ENCODE results near the gene IL25. TPM values are rescaled to one million over a fixed set of nuclear protein-coding genes. Genes with fewer than 3 reads are reported as not detected.

IL25 gene
- total and polyA plus RNA-seq, 2 of the 13 experiments (the other 11 are each of a cell fraction or from before 2014, with no cell fraction given) = not detected

DNA sequence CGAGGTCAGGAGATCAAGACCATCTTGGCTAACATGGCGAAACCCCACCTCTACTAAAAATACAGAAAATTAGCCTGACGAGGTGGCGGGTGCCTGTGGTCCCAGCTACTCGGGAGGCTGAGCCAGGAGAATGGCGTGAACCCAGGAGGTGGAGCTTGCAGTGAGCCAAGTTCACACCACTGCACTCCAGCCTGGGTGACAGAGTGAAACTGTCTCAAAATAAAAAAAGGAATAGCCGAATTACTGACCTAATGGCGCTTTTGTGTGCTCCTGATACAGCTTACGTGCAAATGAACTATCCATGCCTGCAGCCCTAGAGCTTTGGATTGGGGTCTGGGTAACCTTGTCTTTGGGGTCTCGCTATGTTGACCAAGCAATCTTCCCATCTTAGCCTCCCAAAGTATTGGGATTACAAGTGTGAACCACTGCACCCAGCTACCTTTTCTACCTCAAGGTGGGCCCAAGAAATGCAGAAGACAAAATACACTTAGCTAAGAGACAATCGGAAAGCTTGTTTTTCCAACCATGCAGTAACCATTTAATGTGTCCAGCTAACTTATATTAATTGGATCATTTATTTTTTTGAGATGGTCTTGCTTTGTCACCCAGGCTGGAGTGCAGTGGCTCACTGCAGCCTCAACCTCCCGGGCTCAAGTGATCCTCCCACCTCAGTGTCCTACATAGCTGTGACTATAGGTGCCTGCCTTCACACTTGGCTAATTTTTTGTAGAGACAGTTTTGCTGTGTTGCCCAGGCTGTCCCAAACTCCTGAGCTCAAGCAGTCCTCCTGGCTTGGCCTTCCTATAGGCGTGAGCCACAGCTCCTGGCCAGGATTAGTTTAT, 45.9 kb upstream of the IL25 start (continued):
- TF ChIP-seq MTF1 (CRISPR knock-in tag; IDR thresholded peaks at IDR 0.05) (no peak), KAT7 (CRISPR knock-in tag; IDR thresholded peaks at IDR 0.05; ENCODE audit: borderline replicate concordance) (no peak), ZNF446 (CRISPR knock-in tag; IDR thresholded peaks at IDR 0.05) (no peak), HOXD1 (CRISPR knock-in tag; IDR thresholded peaks at IDR 0.05) (no peak), ZNF121 (CRISPR knock-in tag; IDR thresholded peaks at IDR 0.05) (no peak), RCOR2 (CRISPR knock-in tag; IDR thresholded peaks at IDR 0.05) (no peak), DMAP1 (CRISPR knock-in tag; IDR thresholded peaks at IDR 0.05) (no peak), ZNF766 (CRISPR knock-in tag; IDR thresholded peaks at IDR 0.05; ENCODE audit: borderline replicate concordance) (no peak), ISX (CRISPR knock-in tag; conservative IDR thresholded peaks at IDR 0.05) (no peak), YY1 (IDR thresholded peaks at IDR 0.05; ENCODE audit: insufficient read depth, insufficient replicate concordance, low read depth, low read length) (no peak), ZMYM4 (CRISPR knock-in tag; IDR thresholded peaks at IDR 0.05) (no peak), RORA (CRISPR knock-in tag; IDR thresholded peaks at IDR 0.05) (no peak), NFKBIZ (CRISPR knock-in tag; IDR thresholded peaks at IDR 0.05) (no peak), GATAD2A (CRISPR knock-in tag; IDR thresholded peaks at IDR 0.05) (no peak), ZNF230 (CRISPR knock-in tag; IDR thresholded peaks at IDR 0.05) (no peak; the same call in 1 of the 2 replicates), ZFP90 (CRISPR knock-in tag; IDR thresholded peaks at IDR 0.05; ENCODE audit: borderline replicate concordance) (no peak), ZNF672 (CRISPR knock-in tag; IDR thresholded peaks at IDR 0.05) (no peak), XBP1 (CRISPR knock-in tag; IDR thresholded peaks at IDR 0.05) (no peak)
- TF ChIP-seq, protein P1, sequence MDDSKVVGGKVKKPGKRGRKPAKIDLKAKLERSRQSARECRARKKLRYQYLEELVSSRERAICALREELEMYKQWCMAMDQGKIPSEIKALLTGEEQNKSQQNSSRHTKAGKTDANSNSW (CRISPR knock-in tag; IDR thresholded peaks at IDR 0.05; ENCODE audit: borderline replicate concordance) = no peak
- TF ChIP-seq, protein P2, sequence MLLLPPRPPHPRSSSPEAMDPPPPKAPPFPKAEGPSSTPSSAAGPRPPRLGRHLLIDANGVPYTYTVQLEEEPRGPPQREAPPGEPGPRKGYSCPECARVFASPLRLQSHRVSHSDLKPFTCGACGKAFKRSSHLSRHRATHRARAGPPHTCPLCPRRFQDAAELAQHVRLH (CRISPR knock-in tag; IDR thresholded peaks at IDR 0.05; ENCODE audit: borderline replicate concordance, low read depth) = no peak
- TF ChIP-seq, protein P3, sequence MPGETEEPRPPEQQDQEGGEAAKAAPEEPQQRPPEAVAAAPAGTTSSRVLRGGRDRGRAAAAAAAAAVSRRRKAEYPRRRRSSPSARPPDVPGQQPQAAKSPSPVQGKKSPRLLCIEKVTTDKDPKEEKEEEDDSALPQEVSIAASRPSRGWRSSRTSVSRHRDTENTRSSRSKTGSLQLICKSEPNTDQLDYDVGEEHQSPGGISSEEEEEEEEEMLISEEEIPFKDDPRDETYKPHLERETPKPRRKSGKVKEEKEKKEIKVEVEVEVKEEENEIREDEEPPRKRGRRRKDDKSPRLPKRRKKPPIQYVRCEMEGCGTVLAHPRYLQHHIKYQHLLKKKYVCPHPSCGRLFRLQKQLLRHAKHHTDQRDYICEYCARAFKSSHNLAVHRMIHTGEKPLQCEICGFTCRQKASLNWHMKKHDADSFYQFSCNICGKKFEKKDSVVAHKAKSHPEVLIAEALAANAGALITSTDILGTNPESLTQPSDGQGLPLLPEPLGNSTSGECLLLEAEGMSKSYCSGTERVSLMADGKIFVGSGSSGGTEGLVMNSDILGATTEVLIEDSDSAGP (CRISPR knock-in tag; IDR thresholded peaks at IDR 0.05; ENCODE audit: borderline replicate concordance) = peak; percentile 34; the same call in 1 of the 2 replicates
- TF ChIP-seq, protein P4, sequence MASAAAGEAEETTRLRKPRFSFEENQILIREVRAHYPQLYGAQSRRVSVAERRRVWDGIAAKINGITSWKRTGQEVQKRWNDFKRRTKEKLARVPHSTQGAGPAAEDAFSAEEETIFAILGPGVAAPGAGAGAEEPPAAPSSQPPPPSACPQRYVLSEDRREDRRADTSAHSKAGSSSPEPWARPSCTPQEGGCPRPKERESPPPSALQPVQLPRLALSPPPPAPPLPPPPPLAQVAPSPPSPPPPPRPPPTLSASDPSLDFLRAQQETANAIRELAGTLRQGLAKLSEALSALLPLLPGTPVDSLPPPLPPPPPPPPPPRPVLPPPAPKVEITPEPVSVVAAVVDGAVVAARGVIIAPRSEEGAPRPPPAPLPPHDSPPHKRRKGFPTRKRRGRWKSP (CRISPR knock-in tag; IDR thresholded peaks at IDR 0.05) = no peak
- TF ChIP-seq, protein P5, sequence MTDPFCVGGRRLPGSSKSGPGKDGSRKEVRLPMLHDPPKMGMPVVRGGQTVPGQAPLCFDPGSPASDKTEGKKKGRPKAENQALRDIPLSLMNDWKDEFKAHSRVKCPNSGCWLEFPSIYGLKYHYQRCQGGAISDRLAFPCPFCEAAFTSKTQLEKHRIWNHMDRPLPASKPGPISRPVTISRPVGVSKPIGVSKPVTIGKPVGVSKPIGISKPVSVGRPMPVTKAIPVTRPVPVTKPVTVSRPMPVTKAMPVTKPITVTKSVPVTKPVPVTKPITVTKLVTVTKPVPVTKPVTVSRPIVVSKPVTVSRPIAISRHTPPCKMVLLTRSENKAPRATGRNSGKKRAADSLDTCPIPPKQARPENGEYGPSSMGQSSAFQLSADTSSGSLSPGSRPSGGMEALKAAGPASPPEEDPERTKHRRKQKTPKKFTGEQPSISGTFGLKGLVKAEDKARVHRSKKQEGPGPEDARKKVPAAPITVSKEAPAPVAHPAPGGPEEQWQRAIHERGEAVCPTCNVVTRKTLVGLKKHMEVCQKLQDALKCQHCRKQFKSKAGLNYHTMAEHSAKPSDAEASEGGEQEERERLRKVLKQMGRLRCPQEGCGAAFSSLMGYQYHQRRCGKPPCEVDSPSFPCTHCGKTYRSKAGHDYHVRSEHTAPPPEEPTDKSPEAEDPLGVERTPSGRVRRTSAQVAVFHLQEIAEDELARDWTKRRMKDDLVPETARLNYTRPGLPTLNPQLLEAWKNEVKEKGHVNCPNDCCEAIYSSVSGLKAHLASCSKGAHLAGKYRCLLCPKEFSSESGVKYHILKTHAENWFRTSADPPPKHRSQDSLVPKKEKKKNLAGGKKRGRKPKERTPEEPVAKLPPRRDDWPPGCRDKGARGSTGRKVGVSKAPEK (CRISPR knock-in tag; IDR thresholded peaks at IDR 0.05; ENCODE audit: borderline replicate concordance) = peak; percentile 92
- TF ChIP-seq, protein P6, sequence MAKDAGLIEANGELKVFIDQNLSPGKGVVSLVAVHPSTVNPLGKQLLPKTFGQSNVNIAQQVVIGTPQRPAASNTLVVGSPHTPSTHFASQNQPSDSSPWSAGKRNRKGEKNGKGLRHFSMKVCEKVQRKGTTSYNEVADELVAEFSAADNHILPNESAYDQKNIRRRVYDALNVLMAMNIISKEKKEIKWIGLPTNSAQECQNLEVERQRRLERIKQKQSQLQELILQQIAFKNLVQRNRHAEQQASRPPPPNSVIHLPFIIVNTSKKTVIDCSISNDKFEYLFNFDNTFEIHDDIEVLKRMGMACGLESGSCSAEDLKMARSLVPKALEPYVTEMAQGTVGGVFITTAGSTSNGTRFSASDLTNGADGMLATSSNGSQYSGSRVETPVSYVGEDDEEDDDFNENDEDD (CRISPR knock-in tag; IDR thresholded peaks at IDR 0.05; ENCODE audit: borderline replicate concordance) = no peak

Data from HepG2 (cell line).